ENCODE results near the gene BICD1.
A peak's percentile ranks its signal among the peaks of the same experiment; 100 is the strongest.

Gene BICD1

DNA sequence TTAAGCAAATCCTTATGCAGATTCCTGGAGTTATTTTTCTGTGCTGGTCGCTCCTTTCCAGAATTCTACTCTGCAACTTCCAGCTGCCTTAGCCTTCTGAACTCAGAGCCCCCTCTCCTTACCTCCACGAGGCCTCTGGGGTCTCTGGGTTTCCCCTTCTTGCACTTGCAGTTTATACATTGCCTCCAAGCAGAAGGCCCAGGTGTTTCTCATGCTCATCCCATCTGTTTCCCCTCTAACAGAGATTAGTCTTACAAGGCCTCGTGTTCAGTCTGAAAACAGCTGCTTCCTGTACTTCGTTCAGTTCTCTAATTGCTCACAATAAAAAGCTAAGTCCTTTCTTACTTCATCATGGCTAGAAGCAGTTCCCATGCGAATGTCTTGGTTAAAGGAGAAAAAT lies 158.3 kb downstream of the BICD1 start:
- Histone ChIP-seq H3K36me3 (ENCODE audit: insufficient read depth, low read length) (no peaks in the 10 kb centered on the region), H3K79me2 (ENCODE audit: insufficient read depth, low read length) (0 out of 2 replicates have a peak, but pooled peaks cover 4% of the 10 kb centered on the region), H3K4me1 (ENCODE audit: insufficient read depth, low read length) (peaks cover 21% of the 10 kb centered on the region), H3K4me2 (ENCODE audit: insufficient read depth, low read length) (no peak overlapping the region), H2AFZ (ENCODE audit: low read depth, low read length) (no peak overlapping the region), H3K9ac (ENCODE audit: low read depth, low read length) (no peak overlapping the region), H3K27me3 (ENCODE audit: insufficient read depth, low read length, poor library complexity) (no peaks in the 10 kb centered on the region), H4K20me1 (ENCODE audit: insufficient read depth, low read length) (no peaks in the 10 kb centered on the region), H3K4me3 (ENCODE audit: low read depth in 1 of 2, low read length in 2 of 2) (no peak overlapping the region), H3K9me3 (ENCODE audit: insufficient read depth, low read length, severe bottlenecking) (no peaks in the 10 kb centered on the region), H3K27ac (ENCODE audit: low read length) (peak overlapping the region; percentile 17)
- ATAC-seq (ENCODE audit: insufficient read depth, low read depth) (peak; percentile 86), DNase-seq (peak; percentile 39)
- no peak for TF ChIP-seq EZH2 (IDR thresholded peaks at IDR 0.05; ENCODE audit: borderline replicate concordance, low read depth, low read length, severe bottlenecking)

DNA sequence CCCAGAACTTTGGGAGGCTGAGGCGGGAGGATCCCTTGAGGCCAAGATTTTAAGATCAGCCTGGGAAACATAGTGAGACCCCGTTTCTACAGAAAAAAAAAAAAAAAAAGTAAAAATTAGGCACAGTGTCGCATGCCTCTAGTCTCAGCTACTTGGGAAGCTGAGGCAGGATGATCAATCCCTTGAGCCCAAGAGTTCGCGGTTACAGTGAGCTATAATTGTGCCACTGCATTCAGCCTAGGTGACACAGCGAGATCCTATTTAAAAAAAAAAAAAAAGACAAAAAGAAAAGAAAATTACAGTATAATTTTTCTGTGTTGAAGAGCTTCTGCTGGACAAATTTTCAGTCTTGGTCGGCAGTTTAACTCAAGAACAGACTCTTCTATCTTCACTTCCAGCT lies 158.8 kb downstream of the BICD1 start:
- Histone ChIP-seq H3K9me3 (ENCODE audit: insufficient read depth, low read length, severe bottlenecking) (no peaks in the 10 kb centered on the region), H3K27me3 (ENCODE audit: insufficient read depth, low read length, poor library complexity) (no peaks in the 10 kb centered on the region), H3K27ac (ENCODE audit: low read length) (peak overlapping the region; percentile 17; the same call in 1 of the 2 replicates), H3K9ac (ENCODE audit: low read depth, low read length) (no peak overlapping the region), H3K4me1 (ENCODE audit: insufficient read depth, low read length) (peaks cover 21% of the 10 kb centered on the region), H3K4me3 (ENCODE audit: low read depth in 1 of 2, low read length in 2 of 2) (no peak overlapping the region), H3K79me2 (ENCODE audit: insufficient read depth, low read length) (0 out of 2 replicates have a peak, but pooled peaks cover 4% of the 10 kb centered on the region), H2AFZ (ENCODE audit: low read depth, low read length) (no peak overlapping the region), H3K36me3 (ENCODE audit: insufficient read depth, low read length) (no peaks in the 10 kb centered on the region), H4K20me1 (ENCODE audit: insufficient read depth, low read length) (no peaks in the 10 kb centered on the region), H3K4me2 (ENCODE audit: insufficient read depth, low read length) (no peak overlapping the region)
- TF ChIP-seq EZH2 (IDR thresholded peaks at IDR 0.05; ENCODE audit: borderline replicate concordance, low read depth, low read length, severe bottlenecking), result no peak
- TF ChIP-seq CTCF (IDR thresholded peaks at IDR 0.05; ENCODE audit: borderline replicate concordance, extremely low read depth, low read length, poor library complexity, severe bottlenecking), result no peak
- ATAC-seq (ENCODE audit: insufficient read depth, low read depth) (no peak), DNase-seq (no peak)

GRCh38 chr12:32265951-32266350 lies 159.3 kb downstream of the BICD1 start:
- no peak overlapping the region for H3K9ac ChIP-seq (ENCODE audit: low read depth, low read length)
- H2AFZ ChIP-seq (ENCODE audit: low read depth, low read length), result no peak overlapping the region
- no peaks in the 10 kb centered on the region for H3K36me3 ChIP-seq (ENCODE audit: insufficient read depth, low read length)
- H3K79me2 ChIP-seq (ENCODE audit: insufficient read depth, low read length), result peaks cover 4% of the 10 kb centered on the region; the same call in 1 of the 2 replicates
- ATAC-seq (ENCODE audit: insufficient read depth, low read depth) (no peak), DNase-seq (no peak)
- H3K27ac ChIP-seq (ENCODE audit: low read length), result no peak overlapping the region
- no peaks in the 10 kb centered on the region for H3K9me3 ChIP-seq (ENCODE audit: insufficient read depth, low read length, severe bottlenecking)
- H3K27me3 ChIP-seq (ENCODE audit: insufficient read depth, low read length, poor library complexity), result no peaks in the 10 kb centered on the region
- H3K4me2 ChIP-seq (ENCODE audit: insufficient read depth, low read length), result no peak overlapping the region
- TF ChIP-seq CTCF (IDR thresholded peaks at IDR 0.05; ENCODE audit: borderline replicate concordance, extremely low read depth, low read length, poor library complexity, severe bottlenecking) (no peak), EZH2 (IDR thresholded peaks at IDR 0.05; ENCODE audit: borderline replicate concordance, low read depth, low read length, severe bottlenecking) (no peak)
- no peaks in the 10 kb centered on the region; the same call in 1 of the 2 replicates for H4K20me1 ChIP-seq (ENCODE audit: insufficient read depth, low read length)
- H3K4me3 ChIP-seq (ENCODE audit: low read depth in 1 of 2, low read length in 2 of 2), result no peak overlapping the region
- H3K4me1 ChIP-seq (ENCODE audit: insufficient read depth, low read length), result peaks cover 21% of the 10 kb centered on the region

GRCh38 chr12:32266756-32267155 lies 160.1 kb downstream of the BICD1 start:
- DNase-seq (no peak), ATAC-seq (ENCODE audit: insufficient read depth, low read depth) (no peak)
- H3K4me2 ChIP-seq (ENCODE audit: insufficient read depth, low read length), result no peak overlapping the region
- H3K27me3 ChIP-seq (ENCODE audit: insufficient read depth, low read length, poor library complexity), result no peaks in the 10 kb centered on the region
- no peak overlapping the region for H2AFZ ChIP-seq (ENCODE audit: low read depth, low read length)
- peaks cover 21% of the 10 kb centered on the region for H3K4me1 ChIP-seq (ENCODE audit: insufficient read depth, low read length)
- no peak for TF ChIP-seq EZH2 (IDR thresholded peaks at IDR 0.05; ENCODE audit: borderline replicate concordance, low read depth, low read length, severe bottlenecking)
- no peak for TF ChIP-seq CTCF (IDR thresholded peaks at IDR 0.05; ENCODE audit: borderline replicate concordance, extremely low read depth, low read length, poor library complexity, severe bottlenecking)
- H3K9me3 ChIP-seq (ENCODE audit: insufficient read depth, low read length, severe bottlenecking), result no peaks in the 10 kb centered on the region
- no peak overlapping the region for H3K9ac ChIP-seq (ENCODE audit: low read depth, low read length)
- H3K79me2 ChIP-seq (ENCODE audit: insufficient read depth, low read length), result peaks cover 4% of the 10 kb centered on the region; the same call in 1 of the 2 replicates
- no peak overlapping the region for H3K27ac ChIP-seq (ENCODE audit: low read length)
- no peaks in the 10 kb centered on the region; the same call in 1 of the 2 replicates for H4K20me1 ChIP-seq (ENCODE audit: insufficient read depth, low read length)
- H3K36me3 ChIP-seq (ENCODE audit: insufficient read depth, low read length), result no peaks in the 10 kb centered on the region
- no peak overlapping the region for H3K4me3 ChIP-seq (ENCODE audit: low read depth in 1 of 2, low read length in 2 of 2)

Measured in DND-41 (cell line).